Upper lobe of left lung (tissue), 6 donors: ENCODE measurements around the gene SARNP. TPM values are rescaled to one million over a fixed set of nuclear protein-coding genes. Genes with fewer than 3 reads are reported as not detected.
A peak's percentile ranks its signal among the peaks of the same experiment; 100 is the strongest.

Source experiments
- ATAC-seq, 2 donors: fragments of 200-7000 bp; cut with Tn5 transposase; one replicate each; pipeline ENCODE4 v1.9.1; 2022; ENCODE audit warnings: mild to moderate bottlenecking in 2 of 2, moderate library complexity in 2 of 2; ENCODE audit not compliant: low FRiP score in 2 of 2
- DNase-seq, 2 donors: peaks; one replicate each; pipeline ENCODE4 v3.0.0-alpha.2; 2019 to 2020
- H3K27ac ChIP-seq, 4 donors: fragments of 200-600 bp; sonication (generic); one replicate each; pipeline ENCODE4 v1.5.1; 2016 to 2019
- H3K27me3 ChIP-seq, 4 donors: fragments of 200-600 bp; sonication (generic); one replicate each; pipeline ENCODE4 v1.5.1; 2017 to 2019
- H3K36me3 ChIP-seq, 4 donors: fragments of 200-600 bp; sonication (generic); one replicate each; pipeline ENCODE4 v1.5.1; 2016 to 2019
- H3K4me1 ChIP-seq, 4 donors: fragments of 200-600 bp; sonication (generic); one replicate each; pipeline ENCODE4 v1.5.1; 2018 to 2019
- H3K4me3 ChIP-seq, 4 donors: fragments of 200-600 bp; sonication (generic); one replicate each; pipeline ENCODE4 v1.5.1; 2017 to 2019; ENCODE audit warnings: mild to moderate bottlenecking in 2 of 4, moderate library complexity in 1 of 4
- H3K9me3 ChIP-seq, 4 donors: fragments of 200-600 bp; sonication (generic); one replicate each; pipeline ENCODE4 v1.5.1; 2018 to 2019
- EP300 ChIP-seq, 4 donors: sonication (generic); formaldehyde crosslinking; IDR thresholded peaks; one replicate each; pipeline ENCODE4 v1.5.1; 2017; ENCODE audit warnings: antibody characterized with exemption in 4 of 4, control low read depth in 2 of 4
- POLR2A ChIP-seq, 4 donors: fragments of 450-650 bp; IDR thresholded peaks; one replicate each; pipeline ENCODE4 v1.5.1; 2016 to 2017; ENCODE audit warnings: antibody characterized with exemption in 4 of 4, mild to moderate bottlenecking in 2 of 4
- POLR2AphosphoS5 ChIP-seq, 2 donors: sonication (generic); formaldehyde crosslinking; IDR thresholded peaks; one replicate each; pipeline ENCODE4 v1.5.1; 2017; ENCODE audit warnings: antibody characterized with exemption in 2 of 2
- WGBS, 2 donors: methylation state at CpG; one replicate each; pipeline ENCODE4 v1.1.5; 2017 to 2018; 5-methylcytosine and 5-hydroxymethylcytosine counted together
- total RNA-seq, 6 donors: library from RNA; depleted of rRNA in 4 of 6; stranded (reverse); fragments of >200 nt in 4 of 6; gene quantifications; one replicate each; pipeline versions ENCODE4 v1.1.0 to v1.2.1, GENCODE V29; 2016 to 2021
- TF ChIP-seq, protein P1 (sequence below), 6 experiments: fragments of 450-650 bp in 4 of 6; fragments of 200-600 bp in 2 of 6; sonication (generic) in 2 of 6; IDR thresholded peaks; one replicate each; pipeline ENCODE4 v1.5.1; 2016 to 2019; ENCODE audit warnings: antibody characterized with exemption in 6 of 6
- donor health status: DM: no; HTN: no; CAD: no; lungs with moderate emphysema.
- donor health status: DM: no; HTN: yes; CAD: no; lungs with severe emphysema.

SARNP gene
- total RNA-seq, 6 donors from 2014 or later: 39.1 to 69.3 (median 54.9) TPM

DNA sequence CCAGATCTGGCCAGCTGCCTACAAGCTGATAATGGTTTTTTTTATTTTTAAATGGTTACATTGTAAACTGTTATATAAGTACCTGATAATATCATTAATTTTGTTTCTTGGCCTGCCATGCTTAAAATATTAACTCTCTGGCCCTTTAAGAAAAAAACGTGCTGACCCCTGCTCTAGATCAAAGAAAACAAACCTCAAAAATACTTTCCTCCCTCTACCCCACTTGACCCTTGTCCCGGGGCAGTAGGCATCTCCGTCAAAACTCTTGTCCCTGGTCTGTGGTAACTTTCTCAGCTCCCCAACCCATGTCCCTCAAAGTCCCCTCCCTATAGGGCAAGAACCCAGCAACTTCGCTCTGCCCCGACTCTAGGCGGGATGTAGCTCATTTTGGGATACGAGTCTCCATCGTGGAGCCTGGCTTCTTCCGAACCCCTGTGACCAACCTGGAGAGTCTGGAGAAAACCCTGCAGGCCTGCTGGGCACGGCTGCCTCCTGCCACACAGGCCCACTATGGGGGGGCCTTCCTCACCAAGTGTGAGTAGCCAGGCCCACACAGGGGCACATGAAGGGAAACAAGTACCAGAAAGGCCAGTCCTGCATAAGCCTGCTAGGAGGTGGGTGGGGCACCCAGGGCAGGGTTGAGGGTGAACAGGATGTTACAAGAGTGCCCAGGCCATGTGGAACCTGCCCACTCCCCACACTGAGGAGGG lies 93.9 kb downstream of the SARNP start:
- DNase-seq: no peak
- ATAC-seq: no peak
- Histone ChIP-seq H3K9me3 (no peaks in the 10 kb centered on the region), H3K4me1 (peaks cover 23 to 74% (median 31%) of the 10 kb centered on the region in 4 donors), H3K36me3 (peaks cover 10 to 51% (median 42%) of the 10 kb centered on the region in 4 donors), H3K27me3 (no peaks in the 10 kb centered on the region), H3K4me3 (no peak overlapping the region), H3K27ac (peak overlapping the region in 2 of 4 donors; percentile 8 to 13)
- TF ChIP-seq, protein P1, sequence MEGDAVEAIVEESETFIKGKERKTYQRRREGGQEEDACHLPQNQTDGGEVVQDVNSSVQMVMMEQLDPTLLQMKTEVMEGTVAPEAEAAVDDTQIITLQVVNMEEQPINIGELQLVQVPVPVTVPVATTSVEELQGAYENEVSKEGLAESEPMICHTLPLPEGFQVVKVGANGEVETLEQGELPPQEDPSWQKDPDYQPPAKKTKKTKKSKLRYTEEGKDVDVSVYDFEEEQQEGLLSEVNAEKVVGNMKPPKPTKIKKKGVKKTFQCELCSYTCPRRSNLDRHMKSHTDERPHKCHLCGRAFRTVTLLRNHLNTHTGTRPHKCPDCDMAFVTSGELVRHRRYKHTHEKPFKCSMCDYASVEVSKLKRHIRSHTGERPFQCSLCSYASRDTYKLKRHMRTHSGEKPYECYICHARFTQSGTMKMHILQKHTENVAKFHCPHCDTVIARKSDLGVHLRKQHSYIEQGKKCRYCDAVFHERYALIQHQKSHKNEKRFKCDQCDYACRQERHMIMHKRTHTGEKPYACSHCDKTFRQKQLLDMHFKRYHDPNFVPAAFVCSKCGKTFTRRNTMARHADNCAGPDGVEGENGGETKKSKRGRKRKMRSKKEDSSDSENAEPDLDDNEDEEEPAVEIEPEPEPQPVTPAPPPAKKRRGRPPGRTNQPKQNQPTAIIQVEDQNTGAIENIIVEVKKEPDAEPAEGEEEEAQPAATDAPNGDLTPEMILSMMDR (IDR thresholded peaks at IDR 0.05): no peak
- no peak for TF ChIP-seq POLR2AphosphoS5 (IDR thresholded peaks at IDR 0.05)
- no peak for TF ChIP-seq POLR2A (IDR thresholded peaks at IDR 0.05)
- TF ChIP-seq EP300 (IDR thresholded peaks at IDR 0.05): no peak
- WGBS, 2 donors: 62 to 67% methylated on average over 10 of the region's 10 CpGs

DNA sequence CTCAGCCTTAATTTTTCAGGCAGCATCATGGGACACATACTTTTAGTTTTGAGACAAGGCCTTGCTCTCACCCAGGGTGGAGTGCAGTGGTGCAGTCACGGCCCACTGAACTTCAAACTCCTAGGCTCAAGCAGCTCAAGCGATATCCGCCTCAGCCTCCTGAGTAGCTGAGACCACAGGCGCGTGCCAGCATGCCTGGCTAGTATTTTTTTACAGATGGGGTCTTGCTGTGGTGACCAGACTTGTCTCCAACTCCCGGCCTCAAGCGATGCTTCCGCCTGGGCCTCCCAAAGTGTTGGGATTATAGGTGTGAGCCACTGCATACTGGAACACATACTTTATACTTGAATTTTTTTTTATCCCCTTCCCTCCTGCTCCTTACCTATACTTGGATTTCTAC lies 94.6 kb downstream of the SARNP start:
- H3K27ac ChIP-seq: no peak overlapping the region
- DNase-seq (no peak), ATAC-seq (no peak)
- peaks cover 30 to 80% (median 36%) of the 10 kb centered on the region in 4 donors for H3K4me1 ChIP-seq
- WGBS, 2 donors: 91 to 97% methylated on average over 8 of the region's 8 CpGs
- H3K4me3 ChIP-seq: no peak overlapping the region
- H3K9me3 ChIP-seq: no peaks in the 10 kb centered on the region
- no peaks in the 10 kb centered on the region for H3K27me3 ChIP-seq
- peaks cover 10 to 51% (median 42%) of the 10 kb centered on the region in 4 donors for H3K36me3 ChIP-seq
- TF ChIP-seq, protein P1 (IDR thresholded peaks at IDR 0.05): no peak
- no peak for TF ChIP-seq POLR2AphosphoS5 (IDR thresholded peaks at IDR 0.05)
- TF ChIP-seq POLR2A (IDR thresholded peaks at IDR 0.05): no peak
- TF ChIP-seq EP300 (IDR thresholded peaks at IDR 0.05): no peak

DNA sequence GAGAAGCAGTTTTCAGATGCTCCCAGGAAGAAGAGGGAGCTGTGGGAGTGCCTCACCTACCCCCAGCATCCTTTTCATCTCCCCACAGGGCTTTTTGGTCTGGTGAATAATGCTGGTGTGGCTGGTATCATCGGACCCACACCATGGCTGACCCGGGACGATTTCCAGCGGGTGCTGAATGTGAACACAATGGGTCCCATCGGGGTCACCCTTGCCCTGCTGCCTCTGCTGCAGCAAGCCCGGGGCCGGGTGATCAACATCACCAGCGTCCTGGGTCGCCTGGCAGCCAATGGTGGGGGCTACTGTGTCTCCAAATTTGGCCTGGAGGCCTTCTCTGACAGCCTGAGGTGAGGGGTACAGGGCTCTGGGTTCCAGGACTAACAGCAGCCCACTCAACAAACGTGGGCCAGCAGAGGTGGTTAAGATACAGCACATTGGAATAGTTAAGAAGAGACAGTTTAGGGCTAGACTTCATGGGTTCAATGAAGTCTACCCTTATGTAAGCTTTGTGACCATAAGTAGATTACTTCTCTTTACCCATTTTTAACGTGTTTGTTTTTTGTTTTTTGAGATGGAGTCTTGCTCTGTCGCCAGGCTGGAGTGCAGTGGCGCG lies 95.8 kb downstream of the SARNP start:
- ATAC-seq: no peak
- no peaks in the 10 kb centered on the region for H3K9me3 ChIP-seq
- peaks cover 31 to 80% (median 37%) of the 10 kb centered on the region in 4 donors for H3K4me1 ChIP-seq
- no peak for TF ChIP-seq POLR2AphosphoS5 (IDR thresholded peaks at IDR 0.05)
- TF ChIP-seq, protein P1 (IDR thresholded peaks at IDR 0.05): no peak
- TF ChIP-seq EP300 (IDR thresholded peaks at IDR 0.05): no peak
- no peak for TF ChIP-seq POLR2A (IDR thresholded peaks at IDR 0.05)
- H3K27me3 ChIP-seq: no peaks in the 10 kb centered on the region
- H3K4me3 ChIP-seq: no peak overlapping the region
- peaks cover 10 to 46% (median 36%) of the 10 kb centered on the region in 4 donors for H3K36me3 ChIP-seq
- H3K27ac ChIP-seq: peak overlapping the region; percentile 7 to 66 (median 42)
- WGBS, 2 donors: 80 to 82% methylated on average over 9 to 13 of the region's 14 CpGs
- no peak for DNase-seq

DNA sequence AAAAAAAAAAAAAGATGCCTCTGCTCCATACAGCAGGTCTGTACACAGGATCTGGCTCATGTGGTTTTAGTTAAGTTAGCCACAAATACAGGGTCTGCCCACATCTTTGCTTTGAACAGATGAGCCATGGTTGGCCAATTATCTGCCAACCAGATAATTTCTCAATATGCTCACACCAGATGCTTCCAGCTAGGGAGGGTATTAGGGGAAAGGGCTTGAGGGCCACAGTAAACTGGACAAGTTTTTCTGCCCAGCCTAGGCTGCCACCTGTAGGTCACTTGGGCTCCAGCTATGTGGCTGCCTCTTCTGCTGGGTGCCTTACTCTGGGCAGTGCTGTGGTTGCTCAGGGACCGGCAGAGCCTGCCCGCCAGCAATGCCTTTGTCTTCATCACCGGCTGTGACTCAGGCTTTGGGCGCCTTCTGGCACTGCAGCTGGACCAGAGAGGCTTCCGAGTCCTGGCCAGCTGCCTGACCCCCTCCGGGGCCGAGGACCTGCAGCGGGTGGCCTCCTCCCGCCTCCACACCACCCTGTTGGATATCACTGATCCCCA lies 96.6 kb downstream of the SARNP start:
- TF ChIP-seq POLR2A (IDR thresholded peaks at IDR 0.05) (no peak), POLR2AphosphoS5 (IDR thresholded peaks at IDR 0.05) (peak in 1 of 2 donors; percentile 35), EP300 (IDR thresholded peaks at IDR 0.05) (no peak)
- TF ChIP-seq, protein P1 (IDR thresholded peaks at IDR 0.05): peak in 5 of 6 experiments; percentile 46 to 59 (median 51)
- no peaks in the 10 kb centered on the region for H3K9me3 ChIP-seq
- H3K36me3 ChIP-seq: peaks cover 10 to 39% (median 29%) of the 10 kb centered on the region in 4 donors
- peaks cover 30 to 77% (median 38%) of the 10 kb centered on the region in 4 donors for H3K4me1 ChIP-seq
- H3K4me3 ChIP-seq: no peak overlapping the region
- H3K27ac ChIP-seq: peak overlapping the region; percentile 7 to 66 (median 42)
- DNase-seq (peak; percentile 79 to 86), ATAC-seq (peak; percentile 54 to 70)
- 30 to 55% methylated on average over 5 to 9 of the region's 9 CpGs for WGBS, 2 donors
- no peaks in the 10 kb centered on the region for H3K27me3 ChIP-seq
